ENCODE measurements around the gene GAS2L2. TPM values are rescaled to one million over a fixed set of nuclear protein-coding genes. Genes with fewer than 3 reads are reported as not detected.
A peak's percentile ranks its signal among the peaks of the same experiment; 100 is the strongest.

GAS2L2 gene
- total RNA-seq, 1 experiment from 2014 or later: not detected

DNA sequence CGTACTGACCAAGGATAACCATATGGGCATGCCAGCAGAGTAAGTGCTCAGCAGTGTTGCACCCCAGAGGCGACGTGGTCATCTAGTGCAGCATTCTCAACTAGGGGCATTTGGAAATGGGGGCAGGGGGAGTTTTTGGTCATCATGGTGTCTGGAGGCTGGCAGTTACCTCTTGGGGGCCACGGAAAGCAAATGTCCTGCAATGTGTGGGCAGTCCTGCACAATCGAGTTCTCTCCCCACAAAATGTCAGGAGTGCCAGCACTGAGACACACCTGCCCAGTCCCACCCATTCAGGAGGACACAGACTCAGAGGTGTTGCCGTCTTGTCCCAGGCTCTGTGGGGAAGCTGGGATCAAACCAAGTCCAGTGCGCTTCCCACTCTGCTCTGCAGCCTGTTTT is 18.6 kb downstream of the GAS2L2 start:
- in situ Hi-C loops (cut with HindIII; ENCODE audit: low pct_unique_long_range_greater_than_20kb, low sequenced_read_pairs): no loop called here

DNA sequence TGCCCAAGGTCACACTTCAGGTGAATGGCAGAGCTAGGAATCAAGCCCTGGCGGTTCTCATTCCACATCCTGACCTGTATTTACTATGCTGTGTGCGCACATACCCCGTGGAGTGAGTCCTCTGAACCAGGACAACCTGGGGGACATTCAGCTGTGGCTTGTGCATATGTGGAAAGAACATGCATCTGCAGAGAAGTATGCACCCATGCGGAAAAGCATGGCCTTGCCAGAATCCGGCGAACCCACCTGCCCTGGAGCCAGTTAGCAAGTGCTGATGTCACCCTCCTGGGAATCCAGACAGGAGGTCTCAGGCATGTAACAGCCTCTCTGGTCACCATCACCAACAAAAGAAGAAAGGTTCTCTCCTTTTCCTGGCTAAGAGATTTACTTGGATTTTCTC is 19.7 kb downstream of the GAS2L2 start:
- no peak for DNase-seq (ENCODE audit: low read depth)

More for the DNA sequence above, 18.6 kb downstream of the GAS2L2 start:
- no peak for DNase-seq (ENCODE audit: low read depth)

DNA sequence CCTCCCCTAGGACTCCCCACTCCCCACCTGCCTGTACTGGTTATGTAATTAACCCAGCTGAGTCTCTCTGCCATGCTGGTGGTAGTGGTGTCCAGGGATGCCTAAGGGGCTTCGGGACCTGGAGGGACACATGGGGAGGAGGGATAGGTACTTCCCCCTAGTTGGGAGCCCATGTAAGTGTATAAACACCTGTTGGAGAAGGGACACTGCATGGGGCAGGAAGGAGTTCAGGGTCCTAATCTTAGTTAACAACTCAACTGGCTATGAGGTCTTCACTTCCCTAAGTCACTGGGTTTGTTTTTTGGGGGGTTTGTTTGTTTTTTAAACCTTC is 20.3 kb downstream of the GAS2L2 start:
- in situ Hi-C loops (cut with HindIII; ENCODE audit: low pct_unique_long_range_greater_than_20kb, low sequenced_read_pairs): no loop called here

More for the DNA sequence above, 19.7 kb downstream of the GAS2L2 start:
- in situ Hi-C loops (cut with HindIII; ENCODE audit: low pct_unique_long_range_greater_than_20kb, low sequenced_read_pairs): no loop called here

DNA sequence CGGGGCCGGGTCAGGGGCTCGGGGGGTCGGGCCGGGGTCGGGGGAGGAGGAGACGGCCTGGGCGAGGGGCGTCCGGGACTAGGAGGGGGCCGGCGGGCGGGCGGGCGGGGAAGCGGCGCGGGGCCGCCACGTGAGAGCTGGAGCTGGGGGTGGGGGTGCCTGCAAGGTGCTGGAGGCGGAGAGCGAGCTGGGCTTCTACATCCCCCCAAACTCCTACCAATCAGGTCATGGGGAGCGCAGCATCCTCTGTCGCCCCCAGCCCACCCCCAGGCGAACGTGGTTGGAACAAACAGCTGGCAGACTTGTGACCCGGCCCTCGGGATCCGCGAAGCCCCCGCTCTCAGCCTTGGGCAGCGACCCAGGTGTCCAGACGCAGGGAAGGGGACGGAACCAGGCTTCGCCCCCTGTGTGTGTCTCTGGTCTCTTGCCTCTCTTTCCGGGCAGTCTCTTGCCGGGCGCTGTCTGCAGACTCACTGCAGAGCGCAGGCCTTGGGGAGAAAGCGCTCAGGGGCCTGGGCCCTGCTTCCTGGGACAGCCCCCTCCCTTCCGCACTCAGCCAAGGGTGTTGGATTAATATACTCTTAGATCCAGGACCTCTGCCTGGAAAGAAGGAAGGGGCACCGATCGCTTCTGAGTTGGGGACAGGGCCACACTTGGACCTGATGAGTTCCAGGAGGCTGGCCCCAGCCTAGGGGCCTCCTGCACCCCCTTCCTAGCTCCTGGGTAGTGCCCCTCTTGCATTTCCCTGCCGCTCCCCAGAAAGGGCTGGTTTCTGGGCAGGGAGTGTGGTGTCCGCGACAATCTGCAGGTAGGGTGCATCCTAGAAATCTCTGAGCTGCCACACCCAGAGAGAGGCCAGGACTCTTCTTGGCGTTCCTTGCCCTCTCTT is 20.9 kb downstream of the GAS2L2 start:
- no peak for DNase-seq (ENCODE audit: low read depth)
- in situ Hi-C loops (cut with HindIII; ENCODE audit: low pct_unique_long_range_greater_than_20kb, low sequenced_read_pairs): no loop called here

More for the DNA sequence above, 20.3 kb downstream of the GAS2L2 start:
- no peak for DNase-seq (ENCODE audit: low read depth)

DNA sequence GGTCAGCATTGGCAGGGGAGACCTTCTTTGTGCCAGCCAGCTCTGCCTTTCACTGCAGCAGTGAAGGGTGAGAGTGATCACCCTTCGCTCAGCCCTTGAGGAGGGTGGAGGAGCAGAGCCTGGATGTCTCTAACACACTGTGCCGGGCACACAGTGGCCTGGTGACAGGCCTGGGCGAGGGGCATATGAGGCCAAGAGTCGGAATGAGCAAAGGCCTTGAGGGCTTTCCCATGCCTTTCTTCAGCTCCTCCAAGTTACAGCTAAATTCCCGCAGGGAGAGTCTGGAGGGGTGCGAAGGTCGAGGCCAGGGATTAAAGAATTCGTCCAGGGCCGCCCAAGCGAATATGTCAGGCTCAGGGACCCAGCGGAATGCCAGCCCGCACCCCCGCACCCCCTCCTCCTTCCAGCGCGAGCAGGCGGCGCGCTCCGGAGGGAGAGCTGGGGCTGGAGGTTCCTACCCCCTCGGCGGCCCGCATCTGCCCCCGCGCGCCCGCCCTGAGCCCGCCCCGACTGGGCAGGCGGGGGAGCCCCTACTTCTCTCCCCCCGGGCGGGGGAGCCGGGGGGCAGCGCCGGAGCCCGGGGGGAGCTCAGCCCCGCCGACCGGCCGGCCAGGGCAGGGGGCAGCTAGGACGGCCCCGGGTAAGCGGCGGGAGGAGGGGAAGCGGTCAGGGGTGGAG is 21.7 kb downstream of the GAS2L2 start, which contains the start of gene RASL10B:
Gene RASL10B, plus strand, starts transcription at position 401 of the 678 bp plus-strand sequence. CDS start 3,546 bp downstream, outside the sequence.
- in situ Hi-C loops (cut with HindIII; ENCODE audit: low pct_unique_long_range_greater_than_20kb, low sequenced_read_pairs): no loop called here
- DNase-seq (ENCODE audit: low read depth): no peak

DNA sequence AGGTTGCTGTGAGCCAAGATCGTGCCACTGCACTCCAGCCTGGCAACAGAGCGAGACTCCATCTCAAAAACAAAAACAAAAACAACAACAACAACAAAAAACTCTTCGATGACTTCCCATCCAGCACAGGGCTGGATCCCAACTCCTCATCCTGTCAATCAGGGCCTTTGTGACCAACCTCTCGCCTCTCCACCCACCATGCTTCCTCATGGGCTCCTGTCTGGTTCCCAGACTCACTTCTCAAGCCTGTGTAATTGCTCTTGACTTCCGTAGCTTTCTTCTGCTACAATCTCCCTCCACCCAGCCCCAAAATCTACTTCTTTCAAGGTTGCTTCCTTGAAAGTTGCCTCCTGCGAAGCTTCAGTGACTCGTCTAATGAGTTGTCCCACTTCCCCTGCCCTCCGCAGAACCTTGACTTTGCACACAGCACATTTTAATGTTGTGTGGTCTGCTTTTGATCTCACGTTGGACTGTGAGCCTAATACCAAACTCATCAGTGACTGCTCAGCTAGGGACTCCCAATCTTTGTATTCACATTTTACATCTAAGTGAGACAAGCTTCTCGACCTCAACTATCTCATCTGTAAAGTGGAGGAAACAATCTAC is 22.5 kb downstream of the GAS2L2 start:
- in situ Hi-C loops (cut with HindIII; ENCODE audit: low pct_unique_long_range_greater_than_20kb, low sequenced_read_pairs): no loop called here
- DNase-seq (ENCODE audit: low read depth): no peak

DNA sequence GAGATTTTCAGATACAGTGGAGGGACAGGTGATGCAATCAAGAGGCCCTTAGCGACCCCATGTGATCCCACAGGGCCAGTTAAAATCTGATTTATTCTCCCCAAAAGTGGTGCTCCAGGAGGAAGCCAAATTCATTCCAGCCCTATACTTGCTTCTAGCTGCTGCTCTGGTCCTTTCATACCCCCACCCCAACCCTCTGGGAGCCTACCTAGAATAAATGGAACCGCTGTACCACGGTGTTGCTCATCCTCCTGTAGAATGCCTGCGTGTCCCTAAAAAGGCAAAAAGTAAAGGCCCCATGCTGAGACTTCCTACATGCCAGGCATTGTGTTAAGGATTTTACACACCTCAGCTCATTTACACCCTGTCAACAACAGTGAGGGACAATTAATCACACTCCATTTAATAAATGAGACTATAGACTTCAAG is 23.6 kb downstream of the GAS2L2 start:
- no peak for DNase-seq (ENCODE audit: low read depth)
- in situ Hi-C loops (cut with HindIII; ENCODE audit: low pct_unique_long_range_greater_than_20kb, low sequenced_read_pairs): no loop called here

DNA sequence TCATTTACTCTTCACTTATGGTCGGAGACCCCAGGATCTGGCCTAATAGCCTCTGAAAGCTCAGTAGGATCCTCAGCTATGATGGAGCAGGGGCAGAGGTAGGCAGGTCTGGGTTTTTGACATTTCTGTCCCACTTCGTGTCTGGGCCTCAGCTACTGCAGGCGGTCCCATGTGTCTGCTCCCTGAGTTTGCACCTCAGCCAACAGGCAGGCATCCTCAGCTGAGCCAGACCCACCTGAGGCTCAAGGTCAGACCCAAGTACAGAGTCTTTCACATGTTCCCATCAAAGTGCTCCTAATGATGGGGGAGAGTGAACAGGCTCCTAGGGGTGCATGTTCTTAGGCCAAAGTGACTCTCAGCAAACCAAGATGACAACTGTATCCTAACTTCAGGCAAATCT is 24.5 kb downstream of the GAS2L2 start:
- DNase-seq (ENCODE audit: low read depth): no peak
- in situ Hi-C loops (cut with HindIII; ENCODE audit: low pct_unique_long_range_greater_than_20kb, low sequenced_read_pairs): no loop called here

DNA sequence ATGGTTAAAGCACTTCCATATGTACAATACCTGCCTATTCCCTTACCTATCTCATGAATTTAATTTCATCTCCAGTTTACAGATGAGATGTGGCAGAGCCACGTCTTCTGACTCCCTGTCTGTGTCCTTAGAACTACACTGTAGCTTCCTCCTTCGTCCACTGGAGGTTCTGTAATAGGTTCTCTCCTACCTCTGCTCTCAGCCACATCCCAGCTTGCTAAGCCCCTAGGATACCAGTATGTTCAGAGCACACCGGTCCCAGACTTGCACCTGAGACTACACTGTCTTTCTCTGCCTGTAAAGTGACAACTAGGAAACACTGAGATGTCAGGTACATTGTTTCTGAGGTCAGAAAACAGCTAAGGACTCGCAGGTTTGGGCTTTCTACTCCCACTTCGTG is 25.4 kb downstream of the GAS2L2 start:
- no peak for DNase-seq (ENCODE audit: low read depth)
- in situ Hi-C loops (cut with HindIII; ENCODE audit: low pct_unique_long_range_greater_than_20kb, low sequenced_read_pairs): no loop called here

DNA sequence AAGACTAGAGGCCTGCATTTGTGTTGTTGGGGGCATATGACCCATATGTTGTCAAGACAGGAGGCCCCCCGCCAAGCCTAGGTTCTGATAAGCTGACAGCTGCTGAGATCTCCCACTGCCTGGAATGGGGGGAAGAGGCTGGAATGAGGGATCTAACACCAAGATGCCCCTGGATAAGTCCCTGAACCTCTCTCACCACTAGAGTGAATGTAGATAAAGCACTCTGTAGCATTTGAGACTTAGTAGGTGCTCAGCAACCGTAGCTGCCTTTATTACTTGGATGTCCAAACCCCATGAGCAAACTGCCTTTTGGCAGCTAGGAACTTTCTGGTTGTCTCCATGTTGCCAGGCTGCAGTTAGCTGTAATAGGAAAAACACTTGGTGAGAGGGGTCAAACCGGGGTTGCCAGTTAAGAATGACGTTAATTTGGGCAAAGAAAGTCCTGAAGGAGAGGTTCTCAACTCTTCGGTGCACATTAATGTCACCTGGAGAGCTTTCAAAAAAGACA is 26.0 kb downstream of the GAS2L2 start:
- DNase-seq (ENCODE audit: low read depth): no peak
- in situ Hi-C loops (cut with HindIII; ENCODE audit: low pct_unique_long_range_greater_than_20kb, low sequenced_read_pairs): no loop called here

DNA sequence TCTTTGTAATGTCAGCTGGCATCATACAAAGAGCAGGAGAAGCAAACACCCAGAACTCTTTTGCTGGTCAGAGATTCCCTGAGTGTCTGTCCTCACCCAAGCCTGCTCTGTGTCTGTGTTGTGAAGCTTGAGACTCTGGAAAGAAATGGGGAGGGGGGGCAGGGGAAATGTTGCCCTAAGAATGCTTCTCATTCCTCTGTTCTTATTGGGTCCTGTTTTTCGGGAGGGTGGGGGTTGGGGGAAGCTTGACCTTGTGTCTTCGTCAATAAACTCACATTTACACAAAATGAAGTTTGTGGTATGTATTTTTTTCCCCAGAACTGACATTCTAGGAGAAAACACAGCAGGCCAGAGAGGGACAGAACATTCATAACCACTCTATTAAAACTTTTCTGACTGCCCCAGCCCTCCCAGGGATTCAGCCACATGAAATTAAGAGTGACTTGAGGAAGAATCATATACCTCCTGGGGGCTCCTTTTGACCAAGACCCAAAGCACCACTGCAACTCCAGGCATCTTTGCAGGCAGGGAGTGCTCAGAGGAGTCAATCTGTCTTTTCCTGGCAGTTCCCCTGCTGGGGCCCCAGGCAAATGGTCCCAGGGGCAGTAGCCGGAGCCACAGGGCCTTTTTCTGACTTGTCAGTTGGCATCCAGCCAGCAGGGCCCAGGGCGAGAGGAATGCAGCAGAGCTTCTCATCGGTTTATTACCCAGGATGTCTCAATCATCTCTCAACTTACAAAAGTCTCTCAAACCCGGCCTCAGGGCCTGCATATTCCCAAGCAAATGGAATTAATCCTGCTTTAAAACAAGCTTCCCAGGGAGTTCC is 26.7 kb downstream of the GAS2L2 start:
- DNase-seq (ENCODE audit: low read depth): peak; percentile 13

DNA sequence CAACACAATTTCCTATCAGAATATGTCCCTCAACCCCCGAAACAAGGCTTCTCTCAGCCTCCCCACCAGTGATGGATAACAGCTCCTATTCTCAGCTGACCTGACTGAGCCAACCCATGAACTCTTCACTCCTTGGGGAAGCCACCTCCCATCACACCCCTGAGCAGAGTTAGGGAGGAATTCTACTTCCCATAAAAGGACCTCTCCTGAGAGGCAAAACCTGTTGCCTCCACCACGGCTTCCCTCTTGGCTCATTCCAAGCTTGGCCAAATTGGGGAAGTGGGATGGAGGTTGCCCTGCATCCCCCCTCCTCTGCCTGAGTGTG is 27.3 kb downstream of the GAS2L2 start:
- DNase-seq (ENCODE audit: low read depth): no peak
- in situ Hi-C loops (cut with HindIII; ENCODE audit: low pct_unique_long_range_greater_than_20kb, low sequenced_read_pairs): no loop called here

More for the DNA sequence above, 26.7 kb downstream of the GAS2L2 start:
- in situ Hi-C loops (cut with HindIII; ENCODE audit: low pct_unique_long_range_greater_than_20kb, low sequenced_read_pairs): no loop called here

DNA sequence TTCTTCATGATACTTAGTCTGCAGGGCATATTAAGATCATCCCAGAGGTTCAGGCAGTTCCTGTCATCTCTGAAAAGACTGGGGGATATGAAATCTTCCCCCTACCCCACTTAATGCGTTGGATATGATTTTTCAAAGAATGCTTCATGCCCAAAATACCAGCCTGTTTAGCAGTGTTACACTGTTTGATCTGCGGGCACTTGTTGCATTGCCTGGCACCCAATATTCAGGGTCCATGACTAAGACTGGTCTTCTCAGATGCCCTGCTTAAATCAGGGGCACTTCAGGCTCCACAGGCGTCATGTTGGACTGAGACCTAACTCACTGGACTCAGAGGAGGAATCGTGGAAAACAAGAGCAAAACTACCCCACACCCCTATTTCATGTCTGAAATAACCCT is 28.0 kb downstream of the GAS2L2 start:
- in situ Hi-C loops (cut with HindIII; ENCODE audit: low pct_unique_long_range_greater_than_20kb, low sequenced_read_pairs): no loop called here
- no peak for DNase-seq (ENCODE audit: low read depth)

DNA sequence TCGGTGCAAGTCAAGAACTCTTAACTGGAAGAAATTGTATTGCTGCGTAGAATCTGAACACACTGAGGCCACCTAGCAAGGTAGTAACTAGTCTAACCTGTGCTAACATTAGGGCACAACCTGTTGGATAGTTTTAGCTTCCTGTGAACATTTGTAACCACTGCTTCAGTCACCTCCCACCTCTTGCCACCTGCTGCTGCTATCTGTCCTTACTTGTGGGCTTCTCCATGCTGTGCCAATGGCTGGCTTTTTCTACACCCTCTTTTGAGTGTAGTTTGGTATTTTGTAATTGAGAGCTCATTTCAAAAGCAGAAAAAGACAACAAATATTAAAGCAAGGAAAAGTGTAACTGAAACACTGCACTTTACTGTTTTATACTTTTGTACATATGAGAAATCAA is 29.3 kb downstream of the GAS2L2 start:
- in situ Hi-C loops (cut with HindIII; ENCODE audit: low pct_unique_long_range_greater_than_20kb, low sequenced_read_pairs): no loop called here
- no peak for DNase-seq (ENCODE audit: low read depth)

DNA sequence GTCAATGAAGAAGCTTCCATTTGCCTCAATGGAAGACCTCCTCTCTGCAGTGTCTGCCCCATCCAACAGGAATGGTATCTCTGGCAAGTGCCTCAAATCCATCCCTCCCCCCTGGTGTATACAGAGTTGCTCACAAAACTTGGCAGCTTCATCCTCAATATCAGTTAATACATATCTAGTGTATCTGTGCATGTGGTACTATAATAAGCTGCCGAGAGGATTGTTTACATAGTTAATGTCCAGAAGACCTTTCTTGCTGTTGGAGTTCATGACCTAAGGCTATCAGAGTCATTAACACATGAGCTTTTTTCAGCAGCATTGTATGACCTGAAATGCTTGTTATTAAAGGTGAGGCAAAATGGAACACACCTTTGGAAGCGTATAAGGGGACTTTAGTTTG is 35.6 kb downstream of the GAS2L2 start:
- DNase-seq (ENCODE audit: low read depth): no peak
- in situ Hi-C loops (cut with HindIII; ENCODE audit: low pct_unique_long_range_greater_than_20kb, low sequenced_read_pairs): no loop called here

DNA sequence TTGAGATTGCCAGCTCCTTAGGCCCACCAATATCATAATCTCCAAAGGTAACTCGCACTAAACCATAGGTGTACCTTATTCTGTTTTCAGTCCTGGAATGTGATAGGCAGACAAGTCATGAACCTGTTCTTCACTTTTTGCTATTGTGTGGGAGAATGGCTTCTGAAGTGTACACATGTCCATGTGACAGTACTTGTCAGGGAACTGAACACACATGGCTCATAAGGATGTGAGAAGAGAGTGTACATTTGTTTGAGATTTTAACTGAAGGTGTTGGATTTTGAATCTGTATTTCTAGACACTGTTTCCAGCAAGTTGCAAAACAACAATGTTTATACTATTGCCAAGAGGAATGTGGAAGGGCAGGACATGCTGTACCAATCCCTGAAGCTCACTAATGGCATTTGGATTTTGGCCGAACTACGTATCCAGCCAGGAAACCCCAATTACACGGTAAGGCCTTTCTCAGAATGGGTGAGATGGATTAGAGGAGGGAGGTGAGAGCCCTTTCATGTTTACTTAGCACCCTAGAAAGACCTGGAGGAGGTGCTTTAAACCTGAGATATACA is 36.1 kb downstream of the GAS2L2 start:
- no peak for DNase-seq (ENCODE audit: low read depth)
- in situ Hi-C loops (cut with HindIII; ENCODE audit: low pct_unique_long_range_greater_than_20kb, low sequenced_read_pairs): no loop called here

DNA sequence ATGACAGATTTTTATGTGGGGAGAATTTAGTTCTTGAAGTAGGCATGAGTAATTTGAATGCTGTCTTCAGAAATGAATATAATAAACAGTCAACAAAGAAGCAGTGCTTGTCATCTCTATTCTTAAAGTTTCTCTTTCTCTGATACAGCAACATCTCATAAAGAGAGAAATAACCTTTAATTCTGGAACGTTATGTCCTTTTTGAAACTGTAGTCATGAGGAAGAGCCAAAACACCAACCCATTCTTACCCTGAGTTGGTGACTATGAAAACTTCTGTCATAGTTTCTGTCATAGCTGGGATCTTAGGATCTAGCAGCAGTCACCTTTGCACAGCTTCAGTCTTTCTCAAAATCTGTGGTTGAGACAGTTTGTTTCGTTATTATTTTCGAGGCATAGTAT is 36.9 kb downstream of the GAS2L2 start:
- in situ Hi-C loops (cut with HindIII; ENCODE audit: low pct_unique_long_range_greater_than_20kb, low sequenced_read_pairs): no loop called here
- no peak for DNase-seq (ENCODE audit: low read depth)

DNA sequence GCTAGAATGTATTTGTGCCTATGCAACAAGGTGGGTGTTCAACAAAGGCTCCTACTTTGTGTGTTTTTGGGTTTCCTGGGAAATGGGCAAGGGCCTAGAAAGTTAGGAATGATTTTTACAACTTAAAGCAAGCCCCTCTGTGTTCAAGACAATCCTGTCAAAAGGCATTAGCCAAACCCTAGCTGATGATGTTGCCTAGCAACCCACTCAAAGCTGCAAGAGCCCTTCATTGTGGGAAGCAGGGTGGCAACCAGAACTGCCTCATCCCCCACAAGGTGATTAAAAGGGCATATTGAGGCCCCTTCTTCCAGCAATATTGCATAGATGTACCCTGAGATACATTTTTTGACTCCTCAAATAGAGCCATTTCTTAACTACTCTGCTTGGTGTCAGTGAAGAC is 37.6 kb downstream of the GAS2L2 start:
- no peak for DNase-seq (ENCODE audit: low read depth)
- in situ Hi-C loops (cut with HindIII; ENCODE audit: low pct_unique_long_range_greater_than_20kb, low sequenced_read_pairs): no loop called here

Data from Caki2 (cell line).